IPS DF 6.9 (cell line): ENCODE data around the gene MRGPRX3.
"Not testable (repeated sequence)": the region's sequence is repeated elsewhere in the genome, so short reads cannot be mapped to it uniquely, and the experiment has no call there.

Experiments used
- DNase-seq: peaks from one replicate; pipeline ENCODE4 v3.0.0-alpha.2; 2013; ENCODE audit warnings: low read depth, low spot score
- H3K27ac ChIP-seq: one replicate; pipeline ENCODE4 v1.5.1; 2013; ENCODE audit warnings: low read length, control low read depth
- H3K27me3 ChIP-seq: 2 replicates; pipeline ENCODE4 v1.6.1; 2013; ENCODE audit warnings: mild to moderate bottlenecking, low read length; ENCODE audit not compliant: control insufficient read depth, insufficient read depth
- H3K36me3 ChIP-seq: 2 replicates; pipeline ENCODE4 v1.6.1; 2013; ENCODE audit warnings: low read length; ENCODE audit not compliant: control insufficient read depth, insufficient read depth
- H3K4me1 ChIP-seq: 2 replicates; pipeline ENCODE4 v1.6.1; 2013; ENCODE audit warnings: low read length; ENCODE audit not compliant: control insufficient read depth, insufficient read depth
- H3K4me3 ChIP-seq: 2 replicates; pipeline ENCODE4 v1.5.1; 2013; ENCODE audit warnings: mild to moderate bottlenecking, low read length
- H3K9me3 ChIP-seq: 2 replicates; pipeline ENCODE4 v1.6.1; 2013; ENCODE audit warnings: low read length, inconsistent platforms; ENCODE audit not compliant: control insufficient read depth, insufficient read depth
- WGBS: extraction: QIAGEN DNeasy Blood & Tissue Kit; methylation state at CpG from one replicate; pipeline ENCODE4 v1.1.7; 2013; ENCODE audit warnings: mixed read lengths, missing lambda C conversion rate; ENCODE audit not compliant: insufficient read length, insufficient coverage; 5-methylcytosine and 5-hydroxymethylcytosine counted together

MRGPRX3 gene

DNA sequence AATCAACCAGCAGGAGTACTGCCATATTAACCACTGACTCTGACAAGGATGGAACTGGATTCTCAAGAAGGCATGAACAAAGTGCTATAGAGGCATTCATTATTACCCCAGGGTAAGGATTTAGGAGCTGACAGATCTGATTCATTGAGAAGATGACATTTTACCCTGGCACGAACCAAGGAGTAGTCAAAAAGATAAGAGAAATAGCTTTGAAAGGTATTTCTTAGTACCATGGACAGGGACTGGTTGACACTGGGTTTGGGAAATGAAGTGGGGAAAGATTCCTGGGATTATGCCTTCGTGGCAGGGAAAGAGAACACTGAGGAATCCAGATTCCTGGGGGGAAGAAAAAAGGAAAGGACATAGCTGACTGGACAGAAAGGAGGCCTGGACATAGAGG lies 21.4 kb upstream of the MRGPRX3 start:
- no peaks in the 10 kb centered on the region for H3K36me3 ChIP-seq
- no peak overlapping the region for H3K27ac ChIP-seq
- no peak for DNase-seq
- no peaks in the 10 kb centered on the region for H3K9me3 ChIP-seq
- no peaks in the 10 kb centered on the region for H3K27me3 ChIP-seq
- no peaks in the 10 kb centered on the region for H3K4me1 ChIP-seq
- no peak overlapping the region for H3K4me3 ChIP-seq
- no CpG with 5 or more reads among the region's 2 CpGs for WGBS

DNA sequence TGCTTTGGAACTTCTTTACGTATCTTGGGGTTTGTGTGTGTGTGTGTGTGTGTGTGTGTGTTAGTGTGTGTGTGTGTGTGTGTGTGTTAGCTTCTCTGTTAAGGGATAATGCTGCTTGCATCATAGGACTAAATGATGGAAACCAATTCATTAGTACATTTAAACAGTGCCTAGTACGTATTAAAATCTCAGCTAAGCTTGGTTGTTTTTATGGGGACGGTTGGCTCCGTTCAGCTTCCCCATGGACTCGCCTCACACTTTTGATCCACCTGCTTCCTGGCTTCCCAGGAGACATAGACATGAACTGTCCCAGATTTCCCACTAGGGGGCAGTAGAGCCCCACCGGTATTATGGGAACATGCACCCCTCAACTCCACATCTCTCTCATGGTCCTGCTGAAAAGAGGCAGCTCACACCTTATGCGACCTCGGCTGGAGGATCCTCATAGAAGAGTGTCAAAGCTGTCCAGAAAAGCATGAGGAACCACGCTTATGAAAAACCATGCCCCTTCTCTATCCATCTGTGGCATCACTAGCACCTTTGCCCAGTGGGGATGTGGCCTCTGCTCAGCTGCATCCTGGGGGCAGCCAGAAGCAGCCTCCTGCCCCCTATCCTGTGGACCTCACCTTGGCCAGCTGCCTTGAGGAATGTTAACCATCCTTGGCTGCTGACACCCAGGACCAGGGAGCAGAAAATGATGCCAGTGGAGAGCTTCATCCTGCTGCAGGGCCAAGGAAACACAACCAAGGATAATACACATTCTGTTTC lies 16.8 kb upstream of the MRGPRX3 start:
- Histone ChIP-seq H3K4me3 (no peak overlapping the region), H3K36me3 (no peaks in the 10 kb centered on the region), H3K4me1 (no peaks in the 10 kb centered on the region), H3K27ac (no peak overlapping the region), H3K9me3 (no peaks in the 10 kb centered on the region), H3K27me3 (no peaks in the 10 kb centered on the region)
- WGBS = no CpG with 5 or more reads among the region's 9 CpGs
- DNase-seq = peak; percentile 72

DNA sequence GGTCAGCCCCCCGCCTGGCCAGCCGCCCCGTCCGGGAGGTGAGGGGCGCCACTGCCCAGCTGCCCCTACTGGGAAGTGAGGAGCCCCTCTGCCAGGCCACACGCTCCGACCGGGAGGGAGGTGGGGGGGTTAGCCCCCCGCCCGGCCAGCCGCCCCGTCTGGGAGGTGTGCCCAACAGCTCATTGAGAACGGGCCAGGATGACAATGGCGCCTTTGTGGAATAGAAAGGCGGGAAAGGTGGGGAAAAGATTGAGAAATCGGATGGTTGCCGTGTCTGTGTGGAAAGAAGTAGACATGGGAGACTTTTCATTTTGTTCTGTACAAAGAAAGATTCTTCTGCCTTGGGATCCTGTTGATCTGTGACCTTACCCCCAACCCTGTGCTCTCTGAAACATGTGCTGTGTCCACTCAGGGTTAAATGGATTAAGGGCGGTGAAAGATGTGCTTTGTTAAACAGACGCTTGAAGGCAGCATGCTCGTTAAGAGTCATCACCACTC lies 11.0 kb upstream of the MRGPRX3 start:
- H3K27me3 ChIP-seq, H3K4me3 ChIP-seq, H3K4me1 ChIP-seq, H3K36me3 ChIP-seq, DNase-seq, H3K9me3 ChIP-seq, H3K27ac ChIP-seq: not testable (repeated sequence)
- WGBS = no CpG with 5 or more reads among the region's 20 CpGs

GRCh38 chr11:18131115-18131514 lies 1.3 kb upstream of the MRGPRX3 start:
- H3K4me3 ChIP-seq, H3K27me3 ChIP-seq, H3K9me3 ChIP-seq, H3K27ac ChIP-seq, H3K36me3 ChIP-seq, DNase-seq, H3K4me1 ChIP-seq: not testable (repeated sequence)
- no CpG with 5 or more reads among the region's 4 CpGs for WGBS

DNA sequence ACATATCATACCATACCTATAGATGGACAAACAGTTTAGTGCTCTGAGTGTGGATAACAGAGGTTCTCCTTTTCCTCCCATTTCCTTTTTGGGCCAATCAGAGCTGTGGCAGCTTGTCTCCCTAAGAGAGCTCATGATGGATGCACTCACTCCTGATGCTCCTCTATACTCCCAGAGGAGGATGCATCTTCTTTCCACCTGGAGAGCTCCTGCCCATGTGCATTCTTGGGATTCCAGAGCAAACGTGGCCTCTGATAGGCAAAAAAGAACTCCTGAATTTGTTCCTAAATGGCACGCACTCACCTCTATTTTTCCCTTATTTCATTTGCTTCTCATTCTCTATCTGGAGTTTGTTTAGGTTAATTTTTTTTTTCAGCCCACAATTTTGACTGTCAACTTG lies 2.9 kb downstream of the MRGPRX3 start:
- H3K27me3 ChIP-seq = no peaks in the 10 kb centered on the region
- no peak overlapping the region for H3K4me3 ChIP-seq
- no peak overlapping the region for H3K27ac ChIP-seq
- no CpG with 5 or more reads among the region's 2 CpGs for WGBS
- no peaks in the 10 kb centered on the region for H3K36me3 ChIP-seq
- H3K9me3 ChIP-seq = no peaks in the 10 kb centered on the region
- H3K4me1 ChIP-seq = no peaks in the 10 kb centered on the region
- DNase-seq = no peak

GRCh38 chr11:18137186-18137800 lies 4.9 kb downstream of the MRGPRX3 start:
- Histone ChIP-seq H3K27ac (no peak overlapping the region), H3K36me3 (no peaks in the 10 kb centered on the region), H3K27me3 (no peaks in the 10 kb centered on the region), H3K4me3 (no peak overlapping the region), H3K9me3 (no peaks in the 10 kb centered on the region), H3K4me1 (no peaks in the 10 kb centered on the region)
- no peak for DNase-seq
- 100% methylated on average over 4 of the region's 29 CpGs for WGBS

GRCh38 chr11:18140145-18140544 lies 7.8 kb downstream of the MRGPRX3 start:
- H3K4me1 ChIP-seq = no peaks in the 10 kb centered on the region
- no peak for DNase-seq
- no peaks in the 10 kb centered on the region for H3K9me3 ChIP-seq
- no peaks in the 10 kb centered on the region for H3K27me3 ChIP-seq
- H3K4me3 ChIP-seq = no peak overlapping the region
- WGBS = no CpG with 5 or more reads among the region's 2 CpGs
- no peaks in the 10 kb centered on the region for H3K36me3 ChIP-seq
- H3K27ac ChIP-seq = no peak overlapping the region

- no CpG with 5 or more reads among the region's 5 CpGs for WGBS
- H3K27me3 ChIP-seq = no peaks in the 10 kb centered on the region
- DNase-seq = no peak
These were observed 11.9 kb downstream of the MRGPRX3 start for GRCh38 chr11:18144243-18144642.

DNA sequence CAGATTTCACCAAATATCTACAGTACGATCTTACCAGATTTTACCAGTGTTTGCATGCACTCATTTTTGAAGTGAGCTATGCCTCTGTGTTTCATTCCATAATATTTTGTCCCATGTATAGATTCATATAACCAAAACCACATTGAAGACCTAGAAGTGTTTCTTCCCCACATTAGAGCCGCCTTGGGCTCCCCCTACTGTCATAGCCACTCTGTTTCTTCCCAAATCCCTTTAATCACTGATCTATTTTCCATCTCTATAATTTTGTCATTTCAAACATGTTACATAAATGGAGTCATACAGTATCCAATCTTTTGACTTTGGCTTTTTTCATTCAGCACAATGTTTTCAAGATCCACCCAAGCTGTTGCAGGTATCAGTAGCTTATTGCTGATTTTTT lies 12.7 kb downstream of the MRGPRX3 start:
- no CpG with 5 or more reads among the region's 2 CpGs for WGBS

More at GRCh38 chr11:18144243-18144642, 11.9 kb downstream of the MRGPRX3 start:
- H3K4me1 ChIP-seq = no peaks in the 10 kb centered on the region
- no peaks in the 10 kb centered on the region for H3K9me3 ChIP-seq
- H3K27ac ChIP-seq = no peak overlapping the region
- H3K4me3 ChIP-seq = no peak overlapping the region
- no peaks in the 10 kb centered on the region for H3K36me3 ChIP-seq

DNA sequence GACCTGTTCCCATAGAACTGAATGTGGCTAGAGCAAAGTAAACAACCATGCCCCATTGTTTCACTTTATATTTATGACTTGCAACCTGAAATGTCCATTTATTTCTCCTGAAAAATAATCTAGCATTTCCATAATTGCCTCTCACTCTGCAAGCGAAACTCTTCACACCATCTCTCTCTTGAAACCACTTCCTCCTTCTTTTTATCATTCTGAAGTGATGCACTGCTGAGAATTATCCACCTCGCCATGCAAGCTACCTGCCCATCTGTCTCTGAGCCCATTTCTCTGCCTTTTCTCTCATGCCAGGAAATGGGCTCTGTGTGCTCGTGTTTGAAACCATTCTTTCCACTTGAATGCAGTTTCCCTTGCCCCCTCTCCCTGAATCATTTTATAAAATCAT lies 13.5 kb downstream of the MRGPRX3 start:
- no peaks in the 10 kb centered on the region for H3K36me3 ChIP-seq
- WGBS = no CpG with 5 or more reads among the region's 3 CpGs
- H3K4me3 ChIP-seq = no peak overlapping the region
- H3K4me1 ChIP-seq = no peaks in the 10 kb centered on the region
- no peak overlapping the region for H3K27ac ChIP-seq
- H3K9me3 ChIP-seq = no peaks in the 10 kb centered on the region
- no peak for DNase-seq
- no peaks in the 10 kb centered on the region for H3K27me3 ChIP-seq

More for the DNA sequence above, 12.7 kb downstream of the MRGPRX3 start:
- no peak for DNase-seq
- H3K36me3 ChIP-seq = no peaks in the 10 kb centered on the region
- no peak overlapping the region for H3K27ac ChIP-seq
- no peaks in the 10 kb centered on the region for H3K27me3 ChIP-seq
- H3K9me3 ChIP-seq = no peaks in the 10 kb centered on the region
- no peak overlapping the region for H3K4me3 ChIP-seq
- H3K4me1 ChIP-seq = no peaks in the 10 kb centered on the region
